H4 (cell line): ENCODE data around the gene KCNIP1. TPM values are rescaled to one million over a fixed set of nuclear protein-coding genes. Genes with fewer than 3 reads are reported as not detected.

Experiments used
- DNase-seq: peaks from one replicate; pipeline ENCODE4 v3.0.0-alpha.2; 2015; ENCODE audit warnings: low spot score
- total RNA-seq: library from RNA; depleted of rRNA; stranded (reverse); fragments of >200 nt; shearing (Covaris generic); gene quantifications from 2 replicates; pipeline ENCODE4 v1.2.3, GENCODE V29; 2014

The KCNIP1 gene
- total RNA-seq, 1 experiment from 2014 or later, result not detected

- no peak for DNase-seq
Observed at GRCh38 chr5:170563824-170564567, 60.2 kb downstream of the KCNIP1 start.

- DNase-seq, result no peak
Observed at GRCh38 chr5:170565072-170565471, 61.3 kb downstream of the KCNIP1 start.

GRCh38 chr5:170569101-170569500 is 65.3 kb downstream of the KCNIP1 start:
- DNase-seq, result no peak

GRCh38 chr5:170570476-170570875 is 66.7 kb downstream of the KCNIP1 start:
- DNase-seq, result no peak

GRCh38 chr5:170571281-170571731 is 67.5 kb downstream of the KCNIP1 start:
- peak; percentile 57 for DNase-seq

- DNase-seq, result no peak
Observed at GRCh38 chr5:170571875-170572852, 68.3 kb downstream of the KCNIP1 start.

GRCh38 chr5:170573114-170573513 is 69.3 kb downstream of the KCNIP1 start:
- no peak for DNase-seq

- no peak for DNase-seq
Observed at GRCh38 chr5:170573660-170574059, 69.8 kb downstream of the KCNIP1 start.

- no peak for DNase-seq
Observed at GRCh38 chr5:170576602-170577535, 73.0 kb downstream of the KCNIP1 start.

- DNase-seq, result no peak
Observed at GRCh38 chr5:170579601-170580000, 75.8 kb downstream of the KCNIP1 start.

- DNase-seq, result no peak
Observed at GRCh38 chr5:170581211-170581610, 77.4 kb downstream of the KCNIP1 start.

GRCh38 chr5:170582644-170583330 is 79.0 kb downstream of the KCNIP1 start:
- no peak for DNase-seq

GRCh38 chr5:170584003-170584402 is 80.2 kb downstream of the KCNIP1 start:
- no peak for DNase-seq

- no peak for DNase-seq
Observed at GRCh38 chr5:170584450-170585058, 80.7 kb downstream of the KCNIP1 start.

- no peak for DNase-seq
Observed at GRCh38 chr5:170585273-170585948, 81.6 kb downstream of the KCNIP1 start.

GRCh38 chr5:170587808-170588207 is 84.0 kb downstream of the KCNIP1 start:
- no peak for DNase-seq

GRCh38 chr5:170589643-170590042 is 85.8 kb downstream of the KCNIP1 start:
- DNase-seq, result no peak

GRCh38 chr5:170590566-170590965 is 86.7 kb downstream of the KCNIP1 start:
- no peak for DNase-seq

- no peak for DNase-seq
Observed at GRCh38 chr5:170591054-170591453, 87.2 kb downstream of the KCNIP1 start.

- no peak for DNase-seq
Observed at GRCh38 chr5:170596482-170597044, 92.7 kb downstream of the KCNIP1 start.
